Stomach (tissue), 9 donors: ENCODE measurements around the gene KIF17. TPM values are rescaled to one million over a fixed set of nuclear protein-coding genes. Genes with fewer than 3 reads are reported as not detected.

Experiments
- DNase-seq, 2 donors: peaks; one replicate each; pipeline versions ENCODE4 v3.0.0 to v3.0.0-alpha.2; 2013 to 2019
- H3K27ac ChIP-seq, 5 donors: fragments of 200-600 bp in 4 of 5; sonication (generic) in 4 of 5; one replicate each; pipeline ENCODE4 v1.5.1; 2013 to 2019; ENCODE audit warnings: mild to moderate bottlenecking in 1 of 5, moderate library complexity in 1 of 5
- H3K27me3 ChIP-seq, 3 donors: fragments of 200-600 bp; sonication (generic); one replicate each; pipeline ENCODE4 v1.5.1; 2017 to 2019; ENCODE audit warnings: mixed run types in 1 of 3
- H3K36me3 ChIP-seq, 4 donors: fragments of 200-600 bp; sonication (generic); 1 replicate in 3 of 4; 2 replicates in 1 of 4; pipeline ENCODE4 v1.5.1; 2016 to 2019
- H3K4me1 ChIP-seq, 4 donors: fragments of 200-600 bp; sonication (generic); one replicate each; pipeline ENCODE4 v1.5.1; 2016 to 2019
- H3K4me3 ChIP-seq, 4 donors: fragments of 200-600 bp; sonication (generic) in 3 of 4; one replicate each; pipeline ENCODE4 v1.5.1; 2016 to 2019; ENCODE audit warnings: mild to moderate bottlenecking in 1 of 4
- H3K9me3 ChIP-seq, 4 donors: fragments of 200-600 bp; sonication (generic); one replicate each; pipeline ENCODE4 v1.5.1; 2016 to 2019
- EP300 ChIP-seq: sonication (generic); formaldehyde crosslinking; IDR thresholded peaks from one replicate; pipeline ENCODE4 v1.6.1; 2017; ENCODE audit warnings: antibody characterized with exemption
- POLR2A ChIP-seq, 4 donors: fragments of 450-650 bp; IDR thresholded peaks; one replicate each; pipeline ENCODE4 v1.6.1; 2016; ENCODE audit warnings: antibody characterized with exemption in 4 of 4, control low read depth in 2 of 4, mild to moderate bottlenecking in 1 of 4, moderate library complexity in 1 of 4
- POLR2AphosphoS5 ChIP-seq, 3 donors: sonication (generic); formaldehyde crosslinking; IDR thresholded peaks; one replicate each; pipeline ENCODE4 v1.6.1; 2016; ENCODE audit warnings: antibody characterized with exemption in 3 of 3
- WGBS, 5 donors: extraction: QIAGEN DNeasy Blood & Tissue Kit in 3 of 5; methylation state at CpG; one replicate each; pipeline versions ENCODE4 v1.1.5 to v1.1.7; 2013 to 2018; 5-methylcytosine and 5-hydroxymethylcytosine counted together
- intact Hi-C: fragments of 100-400 bp; cut with DNase I; formaldehyde crosslinking; loops from one replicate; pipeline ENCODE4 v1.15.1; 2023; ENCODE audit warnings: low total_unique reads
- polyA plus RNA-seq, 3 donors: library from polyadenylated mRNA; stranded (reverse); fragments of 200-250 nt; gene quantifications; one replicate each; pipeline ENCODE4 v1.2.3, GENCODE V29; 2013
- total RNA-seq, 5 donors: library from RNA; depleted of rRNA; stranded (reverse); fragments of >200 nt; gene quantifications; one replicate each; pipeline versions ENCODE4 v1.1.0 to v1.2.3, GENCODE V29; 2014 to 2016
- TF ChIP-seq, protein P1 (sequence below), 7 experiments: fragments of 450-650 bp in 4 of 7; fragments of 200-600 bp in 3 of 7; sonication (generic) in 3 of 7; IDR thresholded peaks; one replicate each; pipeline ENCODE4 v1.5.1; 2016 to 2019; ENCODE audit warnings: antibody characterized with exemption in 7 of 7, control low read depth in 2 of 7, mild to moderate bottlenecking in 1 of 7
- donor health status: healthy with polysubstance abuse.
- donor health status: Bipolar disorder and iron deficiency.
- donor health status: healthy.

Gene KIF17
- total and polyA plus RNA-seq, 8 donors: 0.56 to 1.5 (median 1.3) TPM; not detected in 3

DNA sequence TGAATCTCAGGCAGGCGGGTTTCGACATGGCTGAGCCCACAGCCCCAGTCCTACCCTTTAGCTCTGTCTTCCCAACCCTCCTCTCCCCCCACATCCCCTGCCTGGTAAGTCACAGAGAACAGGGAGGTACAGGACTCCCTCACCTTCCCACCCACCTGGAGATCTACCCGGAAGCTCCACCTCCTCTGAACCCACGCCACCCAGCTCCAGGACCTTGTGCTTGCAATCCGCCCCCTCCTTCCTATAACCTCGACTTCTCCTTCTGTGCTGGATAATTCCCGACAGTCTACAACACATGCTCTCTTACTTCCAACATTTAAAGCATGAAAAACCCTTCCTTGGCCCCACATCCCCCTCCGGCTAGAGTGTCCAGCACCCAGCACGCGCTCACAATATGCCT is 22.3 kb downstream of the KIF17 start:
- intact Hi-C loops: loop anchor here (10.0 kb wide), 2 partner anchors 279 to 499 kb away; no protein-coding TSS in a partner anchor
- 83 to 87% (median 83%) methylated on average over 10 of the region's 10 CpGs for WGBS, 5 donors
- TF ChIP-seq, protein P1, sequence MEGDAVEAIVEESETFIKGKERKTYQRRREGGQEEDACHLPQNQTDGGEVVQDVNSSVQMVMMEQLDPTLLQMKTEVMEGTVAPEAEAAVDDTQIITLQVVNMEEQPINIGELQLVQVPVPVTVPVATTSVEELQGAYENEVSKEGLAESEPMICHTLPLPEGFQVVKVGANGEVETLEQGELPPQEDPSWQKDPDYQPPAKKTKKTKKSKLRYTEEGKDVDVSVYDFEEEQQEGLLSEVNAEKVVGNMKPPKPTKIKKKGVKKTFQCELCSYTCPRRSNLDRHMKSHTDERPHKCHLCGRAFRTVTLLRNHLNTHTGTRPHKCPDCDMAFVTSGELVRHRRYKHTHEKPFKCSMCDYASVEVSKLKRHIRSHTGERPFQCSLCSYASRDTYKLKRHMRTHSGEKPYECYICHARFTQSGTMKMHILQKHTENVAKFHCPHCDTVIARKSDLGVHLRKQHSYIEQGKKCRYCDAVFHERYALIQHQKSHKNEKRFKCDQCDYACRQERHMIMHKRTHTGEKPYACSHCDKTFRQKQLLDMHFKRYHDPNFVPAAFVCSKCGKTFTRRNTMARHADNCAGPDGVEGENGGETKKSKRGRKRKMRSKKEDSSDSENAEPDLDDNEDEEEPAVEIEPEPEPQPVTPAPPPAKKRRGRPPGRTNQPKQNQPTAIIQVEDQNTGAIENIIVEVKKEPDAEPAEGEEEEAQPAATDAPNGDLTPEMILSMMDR (IDR thresholded peaks at IDR 0.05): no peak
- TF ChIP-seq POLR2AphosphoS5 (IDR thresholded peaks at IDR 0.05) (no peak), POLR2A (IDR thresholded peaks at IDR 0.05) (no peak), EP300 (no peak)
- no peaks in the 10 kb centered on the region for H3K36me3 ChIP-seq
- no peaks in the 10 kb centered on the region for H3K27me3 ChIP-seq
- H3K9me3 ChIP-seq: peaks cover 0 to 5% (median 0%) of the 10 kb centered on the region in 4 donors
- peaks cover 0 to 16% (median 13%) of the 10 kb centered on the region in 4 donors for H3K4me1 ChIP-seq
- H3K4me3 ChIP-seq: no peak overlapping the region
- no peak overlapping the region for H3K27ac ChIP-seq
- no peak for DNase-seq

DNA sequence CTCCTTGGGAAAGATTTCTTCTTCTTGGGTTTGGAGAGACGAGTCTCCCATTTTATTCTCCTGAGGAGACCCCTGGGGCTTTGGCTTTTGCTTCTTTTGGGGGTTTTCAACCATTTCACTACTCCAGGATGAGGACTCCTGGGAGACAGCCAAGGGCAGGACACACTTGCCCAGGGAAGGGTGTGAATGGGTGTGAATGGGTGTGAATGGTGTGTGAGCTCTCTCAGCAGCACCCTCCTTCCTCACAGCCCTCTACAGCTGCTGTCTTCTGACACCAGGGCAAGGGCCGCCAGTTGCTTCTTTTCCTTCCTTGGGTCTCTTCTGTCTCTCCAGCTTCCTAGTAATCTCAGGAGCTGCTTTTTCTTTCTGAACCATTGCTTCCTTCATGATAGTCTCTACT is 24.2 kb downstream of the KIF17 start:
- H3K9me3 ChIP-seq: peaks cover 0 to 5% (median 0%) of the 10 kb centered on the region in 4 donors
- intact Hi-C loops: loop anchor here (10.0 kb wide), 2 partner anchors 281 to 501 kb away; no protein-coding TSS in a partner anchor
- H3K4me3 ChIP-seq: no peak overlapping the region
- TF ChIP-seq POLR2A (IDR thresholded peaks at IDR 0.05) (no peak), POLR2AphosphoS5 (IDR thresholded peaks at IDR 0.05) (no peak), EP300 (no peak)
- TF ChIP-seq, protein P1 (IDR thresholded peaks at IDR 0.05): no peak
- peaks cover 0 to 16% (median 13%) of the 10 kb centered on the region in 4 donors for H3K4me1 ChIP-seq
- 64 to 86% (median 80%) methylated on average over 2 of the region's 2 CpGs for WGBS, 5 donors
- no peak overlapping the region for H3K27ac ChIP-seq
- H3K27me3 ChIP-seq: no peaks in the 10 kb centered on the region
- no peak for DNase-seq
- no peaks in the 10 kb centered on the region for H3K36me3 ChIP-seq

DNA sequence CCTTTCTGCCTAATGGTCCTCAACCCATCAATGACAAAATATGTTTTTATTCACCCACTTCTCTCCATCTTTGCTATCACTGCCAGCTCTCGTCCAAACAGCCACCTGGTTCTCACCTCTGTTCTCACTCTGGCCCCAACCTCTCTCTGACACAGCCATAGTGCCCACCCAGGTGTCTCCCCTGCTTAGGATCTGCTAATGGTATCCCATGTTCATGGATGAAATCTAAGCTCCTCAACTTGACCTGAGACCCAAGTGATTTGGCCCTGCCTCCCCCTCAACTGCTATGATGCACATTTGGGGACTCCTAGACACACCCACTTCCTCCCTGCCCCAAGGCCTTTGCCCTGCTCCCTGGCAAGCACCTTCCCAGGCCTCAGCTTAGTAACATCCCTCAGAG is 25.9 kb downstream of the KIF17 start:
- H3K27ac ChIP-seq: no peak overlapping the region
- H3K4me1 ChIP-seq: peaks cover 0 to 9% (median 9%) of the 10 kb centered on the region in 4 donors
- WGBS, 5 donors: 80 to 90% (median 84%) methylated on average over 1 of the region's 1 CpG
- no peak for TF ChIP-seq EP300
- TF ChIP-seq POLR2A (IDR thresholded peaks at IDR 0.05): no peak
- TF ChIP-seq POLR2AphosphoS5 (IDR thresholded peaks at IDR 0.05): no peak
- TF ChIP-seq, protein P1 (IDR thresholded peaks at IDR 0.05): no peak
- no peaks in the 10 kb centered on the region for H3K27me3 ChIP-seq
- DNase-seq: no peak
- H3K36me3 ChIP-seq: no peaks in the 10 kb centered on the region
- H3K9me3 ChIP-seq: peaks cover 0 to 5% (median 0%) of the 10 kb centered on the region in 4 donors
- H3K4me3 ChIP-seq: no peak overlapping the region
- intact Hi-C loops: loop anchor here (10.0 kb wide), 2 partner anchors 283 to 503 kb away; no protein-coding TSS in a partner anchor

DNA sequence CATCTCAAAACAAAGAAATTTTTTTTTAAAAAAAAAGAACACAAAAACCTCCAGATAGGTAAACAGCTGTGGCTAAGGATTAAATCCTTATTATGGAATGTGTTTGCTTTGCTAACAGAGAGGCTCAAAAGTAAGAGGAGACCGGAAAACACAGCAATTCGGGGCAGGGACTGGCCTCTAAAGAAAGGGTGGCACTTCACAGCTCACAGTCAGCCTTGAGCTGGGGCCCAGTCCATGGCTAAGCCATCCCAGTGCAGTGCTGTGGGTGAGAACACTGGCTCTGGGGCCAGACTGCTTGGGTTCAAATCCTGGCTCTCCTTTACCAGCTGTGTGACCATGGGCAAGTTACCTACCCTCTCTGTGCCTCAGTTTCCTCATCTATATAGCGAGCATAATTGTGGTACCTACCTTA is 28.2 kb downstream of the KIF17 start:
- intact Hi-C loops: loop anchor here (10.0 kb wide), 2 partner anchors 285 to 505 kb away; no protein-coding TSS in a partner anchor
- no peak overlapping the region for H3K27ac ChIP-seq
- TF ChIP-seq, protein P1 (IDR thresholded peaks at IDR 0.05): no peak
- TF ChIP-seq EP300: no peak
- no peak for TF ChIP-seq POLR2AphosphoS5 (IDR thresholded peaks at IDR 0.05)
- TF ChIP-seq POLR2A (IDR thresholded peaks at IDR 0.05): no peak
- H3K4me1 ChIP-seq: no peaks in the 10 kb centered on the region
- no peaks in the 10 kb centered on the region for H3K27me3 ChIP-seq
- peaks cover 0 to 5% (median 0%) of the 10 kb centered on the region in 4 donors for H3K9me3 ChIP-seq
- DNase-seq: no peak
- H3K4me3 ChIP-seq: no peak overlapping the region
- WGBS, 5 donors: 50 to 69% (median 56%) methylated on average over 3 of the region's 3 CpGs
- no peaks in the 10 kb centered on the region for H3K36me3 ChIP-seq
